NCI-H1048 (cell line): ENCODE results near the gene LCE4A.

Experiments
- DNase-seq: peaks from one replicate; lab custom pipeline; 2025; lab: John Stamatoyannopoulos, UW

Gene LCE4A

GRCh38 chr1:152745765-152746444, 37.9 kb downstream of the LCE4A start:
- no peak for DNase-seq

DNA sequence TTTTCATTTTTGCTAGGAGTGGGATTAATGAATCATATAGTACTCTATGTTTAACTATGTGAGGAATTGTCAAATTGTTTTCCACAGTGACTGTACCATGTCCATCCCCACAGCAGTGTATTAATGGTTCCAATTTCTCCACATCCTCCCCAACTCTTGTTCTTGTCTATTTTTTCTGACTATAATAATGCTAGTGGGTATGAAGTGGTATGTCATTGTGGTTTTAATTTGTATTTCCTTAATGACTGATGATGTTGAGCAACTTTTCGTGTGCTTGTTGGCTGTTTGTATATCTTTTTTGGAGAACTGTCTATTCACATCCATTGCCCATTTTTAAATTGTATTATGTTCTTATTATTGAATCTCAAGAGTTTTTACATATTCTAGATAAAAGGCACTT, 39.9 kb downstream of the LCE4A start:
- DNase-seq = no peak

GRCh38 chr1:152752225-152752624, 44.3 kb downstream of the LCE4A start:
- DNase-seq = no peak

DNA sequence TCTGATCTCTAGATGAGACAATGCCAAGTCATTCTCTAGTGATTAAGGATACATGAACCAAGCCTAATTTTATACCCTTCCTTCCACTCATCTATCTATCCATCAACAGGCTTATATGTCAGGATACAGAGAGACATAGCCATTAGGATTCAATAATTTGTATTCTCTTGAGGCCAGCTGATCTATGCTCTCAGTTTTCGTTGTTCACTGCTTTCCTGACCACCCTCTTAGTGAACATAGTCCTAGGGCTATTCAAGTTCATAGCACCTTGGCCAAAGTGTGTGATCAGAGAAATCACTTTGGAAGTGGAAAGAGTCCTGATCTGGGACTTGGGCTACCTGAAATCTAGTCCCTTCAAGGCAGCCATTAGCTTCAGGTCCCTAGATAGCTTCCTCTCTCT, 45.6 kb downstream of the LCE4A start:
- DNase-seq = no peak

- no peak for DNase-seq
Measured at GRCh38 chr1:152756872-152757271, 48.9 kb downstream of the LCE4A start.

GRCh38 chr1:152757747-152758146, 49.8 kb downstream of the LCE4A start, which contains the start of gene KPRP:
Gene KPRP (plus strand): TSS chr1:152758025. CDS start chr1:152759589, 1,564 bp downstream.
- no peak for DNase-seq

DNA sequence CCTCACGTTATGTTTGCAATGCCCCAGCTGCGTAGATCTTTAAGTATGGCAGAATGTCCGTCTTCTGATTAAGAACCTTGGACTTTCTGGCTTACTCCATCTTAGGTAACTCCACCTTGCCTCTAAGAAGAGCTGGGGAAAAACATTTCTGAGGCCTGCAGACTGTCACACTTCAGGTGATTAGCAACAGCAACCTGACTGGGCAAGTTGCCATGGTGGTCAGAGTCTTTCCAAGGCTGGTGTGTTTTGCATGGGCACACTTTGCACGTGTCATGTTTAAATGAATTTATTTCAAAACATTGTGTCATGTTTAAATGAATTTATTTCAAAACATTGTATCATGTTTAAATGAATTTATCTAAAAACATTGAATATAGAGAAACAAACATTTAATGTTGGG, 50.7 kb downstream of the LCE4A start:
- DNase-seq = no peak
